Measurements from ENCODE around the gene TMCC2.
"Not testable (repeated sequence)": the region's sequence is repeated elsewhere in the genome, so short reads cannot be mapped to it uniquely, and the experiment has no call there.

Gene TMCC2

DNA sequence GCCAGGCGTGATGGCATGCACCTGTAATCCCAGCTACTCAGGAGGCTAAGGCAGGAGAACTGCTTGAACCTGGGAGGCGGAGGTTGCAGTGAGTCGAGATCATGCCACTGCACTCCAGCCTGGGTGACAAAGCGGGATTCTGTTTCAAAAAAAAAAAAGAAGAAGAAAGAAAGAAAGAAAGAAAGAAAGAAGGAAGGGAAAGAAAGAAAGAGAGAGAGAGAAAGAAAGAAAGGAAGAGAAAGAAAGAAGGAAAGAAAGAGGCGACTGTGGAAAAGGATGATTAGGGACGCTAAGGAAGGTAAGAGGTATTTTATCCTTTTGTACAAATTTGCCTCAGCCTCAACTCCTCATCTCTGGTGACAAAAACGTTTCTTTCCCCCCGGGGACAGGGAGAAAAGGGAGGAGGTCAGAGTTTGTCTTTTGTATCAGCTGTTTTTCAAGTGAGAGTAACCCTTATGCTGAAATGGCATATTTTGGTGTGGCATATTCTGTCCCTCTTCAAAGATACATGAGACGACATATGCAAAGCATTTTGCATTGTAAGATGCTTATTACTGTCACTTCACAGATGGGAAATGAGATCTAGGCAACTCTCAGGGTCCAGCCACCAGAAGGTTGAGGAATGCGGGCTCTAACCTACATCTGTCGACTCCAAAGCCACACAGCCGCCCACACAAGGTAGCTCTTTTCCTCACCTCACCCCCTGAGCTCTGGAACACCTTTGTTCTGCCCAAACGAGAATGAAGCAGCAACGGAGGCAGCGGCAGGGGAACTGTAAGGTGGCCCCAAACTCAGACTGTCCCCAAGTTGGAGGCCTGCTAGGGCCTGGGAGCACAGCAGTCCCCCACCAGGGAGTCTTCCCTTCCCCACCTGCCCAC lies 55.8 kb downstream of the TMCC2 start:
- no peak for DNase-seq

DNA sequence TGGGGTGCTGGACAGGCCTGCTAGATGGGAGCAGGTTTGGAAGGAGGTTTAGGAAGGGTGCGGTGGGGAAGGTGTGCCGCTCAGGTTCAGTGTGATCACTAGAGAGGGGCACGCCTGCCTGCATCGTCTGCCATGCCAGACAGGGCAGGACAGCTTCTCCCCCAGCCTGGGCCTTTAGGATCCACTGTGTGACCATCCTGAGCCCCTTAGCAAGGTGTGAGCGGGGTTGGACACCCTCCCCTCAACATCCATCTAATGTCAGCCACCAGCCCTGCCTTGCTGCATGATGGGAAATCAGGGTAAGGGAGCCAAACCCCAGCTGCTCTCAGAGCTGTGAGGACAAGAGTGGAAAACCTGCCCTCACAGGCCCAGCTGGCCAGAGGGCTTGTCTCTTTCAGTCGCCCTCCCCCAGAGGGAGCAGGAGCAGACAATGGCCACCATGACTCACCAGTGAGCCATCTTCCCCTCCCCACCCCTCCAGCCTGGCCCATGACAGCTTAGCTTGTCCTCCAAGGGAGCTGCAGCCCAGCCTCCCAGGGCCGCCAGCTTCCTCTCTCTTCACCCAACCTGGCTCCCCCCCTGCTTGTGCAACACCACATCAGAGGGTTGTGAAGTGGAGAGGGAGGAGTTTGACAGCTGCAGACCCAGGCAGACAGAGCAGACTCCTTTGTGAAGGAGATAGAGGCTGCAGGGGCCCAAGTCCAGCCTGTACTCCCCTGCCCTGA lies 56.8 kb downstream of the TMCC2 start:
- DNase-seq: peak; percentile 99

DNA sequence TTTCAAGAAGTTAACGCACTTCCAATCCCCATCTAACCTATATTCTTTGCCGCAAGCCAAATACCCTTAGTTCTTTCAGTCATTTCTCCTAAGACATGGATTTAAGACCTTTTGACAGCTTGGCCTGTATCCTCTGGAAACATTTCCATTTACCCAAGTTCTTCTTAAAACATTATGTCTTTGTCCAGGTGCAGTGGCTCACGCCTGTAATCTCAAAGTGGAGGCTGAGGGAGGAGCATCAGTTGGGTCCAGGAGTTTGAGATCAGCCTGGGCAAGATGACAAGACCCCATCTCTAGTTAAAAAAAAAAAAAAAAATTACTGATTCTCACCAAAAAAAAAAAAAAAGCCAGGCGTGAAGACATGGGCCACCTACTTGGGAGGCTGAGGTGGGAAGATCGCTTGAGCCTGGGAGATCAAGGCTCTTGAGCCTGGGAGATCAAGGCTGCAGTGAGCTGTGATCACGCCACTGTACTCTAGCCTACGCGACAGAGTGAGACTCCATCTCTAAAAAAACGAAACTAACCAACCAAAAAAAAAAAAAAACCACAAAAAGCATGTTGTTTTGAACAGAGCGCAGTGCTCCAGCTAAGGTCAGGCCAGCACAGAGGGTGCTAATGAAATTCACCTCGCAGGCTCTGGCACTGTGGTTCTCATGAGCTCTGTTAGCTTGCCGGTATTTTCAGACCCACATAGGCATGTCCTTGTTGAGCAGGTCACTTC lies 57.8 kb downstream of the TMCC2 start:
- peak; percentile 47 for DNase-seq

DNA sequence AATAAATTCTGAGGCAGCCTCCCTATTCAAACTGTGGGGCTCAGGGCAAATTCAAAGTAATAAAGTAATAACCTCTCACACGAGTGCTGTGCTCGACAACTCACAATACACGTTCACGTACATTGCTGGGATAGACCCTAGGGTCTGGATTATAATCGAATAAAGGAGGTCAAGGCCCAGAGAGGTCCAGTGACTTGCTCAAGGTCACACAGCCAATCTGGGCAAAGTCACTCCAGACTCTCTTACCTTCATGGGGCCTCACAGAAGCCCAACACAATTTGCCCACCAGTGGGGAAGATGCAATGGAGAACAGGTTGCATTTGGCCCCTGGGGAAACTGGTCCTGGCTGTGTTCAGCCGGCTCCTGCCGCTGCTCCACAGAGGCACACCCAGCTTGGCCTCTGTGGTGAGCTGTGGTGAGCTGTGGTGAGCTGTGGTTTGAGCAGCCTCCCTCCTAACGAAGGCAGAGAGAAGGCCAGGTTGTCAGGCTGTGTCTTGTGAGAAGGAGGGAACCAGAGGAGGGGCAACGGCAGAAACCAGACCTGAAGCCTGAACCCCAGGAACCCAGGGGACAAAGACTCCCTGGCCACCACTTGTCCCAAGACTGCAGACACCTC lies 58.7 kb downstream of the TMCC2 start:
- peak; percentile 24 for DNase-seq

DNA sequence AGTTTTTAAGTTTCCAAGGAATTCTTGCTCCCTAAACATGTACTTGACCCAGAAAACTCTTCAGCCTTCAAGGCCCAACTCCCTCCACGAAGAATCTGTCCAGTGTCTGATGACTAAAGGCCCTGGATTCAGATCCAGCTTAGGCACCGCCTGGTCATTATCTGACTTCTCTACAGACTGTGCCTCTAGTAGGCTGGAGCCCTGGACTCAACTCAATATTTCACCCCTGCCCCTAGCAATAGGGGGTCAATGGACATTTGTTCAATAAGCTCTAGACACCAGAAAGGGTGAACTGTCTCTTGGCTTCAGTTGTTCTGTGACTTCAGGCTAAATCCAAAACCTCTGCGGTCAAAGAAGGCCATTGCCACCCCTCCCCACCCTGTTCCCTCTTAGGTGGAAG lies 59.3 kb downstream of the TMCC2 start:
- peak; percentile 29 for DNase-seq

DNA sequence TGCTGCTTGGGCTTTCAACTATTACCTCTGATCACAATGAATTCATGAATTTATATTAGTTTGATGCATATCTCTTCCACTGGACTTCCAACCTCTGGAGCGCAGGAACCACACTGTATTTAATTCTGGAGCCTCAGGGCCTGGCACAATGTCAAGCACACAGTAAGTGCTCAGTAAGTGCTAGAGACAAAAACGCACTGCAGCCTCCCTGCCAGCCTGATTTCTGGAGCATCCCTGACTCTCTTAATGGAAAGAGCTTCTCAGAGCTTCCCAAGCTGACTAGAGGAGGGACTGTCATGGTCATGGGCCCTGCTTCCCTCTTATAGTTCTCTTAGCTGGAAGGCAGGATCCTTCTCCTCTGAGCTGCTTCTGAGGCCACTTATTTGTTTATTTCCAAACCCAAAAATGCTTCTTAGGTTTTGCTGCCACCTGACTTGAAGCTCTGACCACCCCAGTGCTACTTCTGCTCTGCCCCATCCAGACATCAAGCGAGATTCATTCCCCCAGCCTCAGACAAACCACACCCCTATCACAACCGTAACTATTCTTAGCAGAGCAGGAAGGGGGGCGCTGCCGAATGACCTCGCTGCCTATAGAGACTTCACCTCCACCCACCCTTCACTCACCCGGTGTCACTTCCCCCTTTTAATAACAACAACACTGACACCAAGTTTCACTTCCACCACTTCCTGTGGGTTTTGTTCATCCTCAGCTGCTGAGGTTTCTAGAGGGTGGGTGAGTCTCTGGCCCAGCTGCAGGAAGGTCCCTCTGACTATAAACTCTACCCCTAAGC lies 60.2 kb downstream of the TMCC2 start:
- peak; percentile 69 for DNase-seq

DNA sequence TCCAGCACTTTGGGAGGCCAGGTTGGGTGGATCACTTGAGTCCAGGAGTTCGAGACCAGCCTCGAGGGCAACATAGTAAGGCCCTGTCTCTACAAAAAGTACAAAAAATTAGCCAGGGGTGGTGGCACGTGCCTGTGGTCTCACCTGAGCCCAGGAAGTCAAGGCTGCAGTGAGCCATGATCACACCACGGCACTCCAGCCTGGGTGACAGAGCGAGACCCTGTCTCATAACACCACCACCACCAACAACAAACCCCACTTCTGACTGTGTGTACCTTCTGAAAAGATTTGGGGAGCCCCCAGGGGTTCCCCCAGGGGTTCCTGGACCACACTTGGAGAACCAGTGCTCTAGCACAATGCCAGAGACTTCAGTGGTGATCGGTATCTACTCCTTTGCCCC lies 63.9 kb downstream of the TMCC2 start:
- DNase-seq: no peak

DNA sequence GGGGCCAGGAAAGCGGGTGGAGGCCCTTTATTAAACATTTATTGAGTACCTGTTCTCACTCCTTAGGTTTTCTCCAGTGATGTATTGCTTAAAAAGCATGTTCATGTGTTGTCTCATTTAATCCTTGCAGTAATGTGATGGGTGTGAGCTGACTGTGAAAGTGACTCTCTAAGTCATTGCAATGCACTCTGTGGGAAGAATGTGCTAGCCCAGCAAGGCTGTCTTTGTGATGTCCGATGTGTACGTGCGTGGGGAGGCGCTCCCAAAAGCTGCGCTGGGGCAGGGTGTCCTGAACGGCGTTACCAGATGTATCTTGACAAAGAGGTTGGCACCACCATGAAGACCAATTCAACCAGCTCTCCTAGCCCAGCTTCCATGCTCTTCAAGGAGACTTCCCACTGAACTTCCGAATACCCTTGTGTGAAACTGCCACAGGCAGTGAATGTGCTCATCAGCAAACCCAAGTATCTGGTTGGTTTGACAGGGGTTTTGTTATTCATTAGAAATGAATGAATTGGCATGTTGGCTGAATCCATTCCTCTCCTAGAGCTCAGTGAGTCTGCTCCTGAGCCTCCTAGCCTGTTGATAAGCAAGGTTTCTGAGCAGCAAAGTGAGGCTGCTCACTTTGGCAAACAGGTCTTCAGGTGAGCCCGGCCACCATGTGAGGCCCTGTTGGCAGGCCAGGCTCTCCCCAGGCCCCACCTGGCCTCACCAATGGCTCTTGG lies 65.8 kb downstream of the TMCC2 start:
- DNase-seq: no peak

DNA sequence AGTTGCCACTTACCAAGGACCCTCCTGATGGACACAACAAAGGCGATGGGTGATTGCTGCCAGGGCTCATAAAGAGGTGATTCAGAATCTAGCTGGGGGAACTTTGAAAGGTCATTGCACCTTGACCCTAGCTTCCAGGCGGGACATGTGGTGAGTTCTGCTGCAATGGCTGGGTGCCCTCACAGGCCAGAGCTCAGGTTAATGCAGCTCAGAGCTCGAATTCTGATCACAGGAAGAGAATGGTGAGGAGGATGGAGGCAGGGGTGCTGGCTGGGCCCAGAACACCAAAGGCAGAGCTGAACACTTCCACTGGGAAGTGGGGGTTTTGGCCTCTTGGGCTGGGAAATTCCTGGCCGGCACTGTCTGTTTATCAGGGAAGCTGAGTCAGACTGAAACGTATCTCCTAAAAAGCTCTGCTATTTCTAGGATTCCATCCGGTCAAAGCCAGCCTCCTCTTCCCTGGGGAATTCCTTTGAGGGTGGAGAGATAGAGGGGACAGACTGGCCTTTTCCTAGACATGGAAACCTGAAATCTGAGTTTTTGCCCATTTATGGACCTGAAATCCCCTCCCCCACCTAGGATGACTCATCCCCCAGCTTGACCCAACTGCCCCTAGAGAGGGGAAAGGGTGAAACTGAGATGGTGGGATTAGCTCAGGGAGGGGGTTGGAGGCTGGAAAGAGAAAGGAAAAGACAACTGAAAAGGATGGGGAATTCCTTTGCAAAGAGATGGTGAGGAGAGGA lies 66.6 kb downstream of the TMCC2 start:
- peak; percentile 99 for DNase-seq

DNA sequence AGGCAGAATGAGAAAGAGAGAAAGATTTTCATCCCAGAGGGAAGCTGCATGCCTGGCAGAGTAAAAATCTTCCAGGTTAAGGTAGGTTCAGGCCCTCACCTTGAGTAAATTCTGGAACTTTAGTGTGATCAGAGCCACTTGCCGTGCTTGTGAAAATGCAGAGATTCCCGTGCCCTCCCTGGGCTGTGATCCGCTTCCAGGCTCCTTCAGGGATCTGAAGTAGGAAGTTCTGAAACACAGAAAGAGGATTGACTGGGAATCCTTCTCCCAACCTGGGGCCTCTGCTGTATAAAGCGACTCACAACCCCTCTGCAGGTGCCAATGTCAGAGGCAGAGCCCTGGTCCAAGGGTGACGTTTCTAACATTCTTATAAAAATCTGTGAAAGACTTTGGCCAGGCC lies 67.2 kb downstream of the TMCC2 start:
- no peak for DNase-seq

DNA sequence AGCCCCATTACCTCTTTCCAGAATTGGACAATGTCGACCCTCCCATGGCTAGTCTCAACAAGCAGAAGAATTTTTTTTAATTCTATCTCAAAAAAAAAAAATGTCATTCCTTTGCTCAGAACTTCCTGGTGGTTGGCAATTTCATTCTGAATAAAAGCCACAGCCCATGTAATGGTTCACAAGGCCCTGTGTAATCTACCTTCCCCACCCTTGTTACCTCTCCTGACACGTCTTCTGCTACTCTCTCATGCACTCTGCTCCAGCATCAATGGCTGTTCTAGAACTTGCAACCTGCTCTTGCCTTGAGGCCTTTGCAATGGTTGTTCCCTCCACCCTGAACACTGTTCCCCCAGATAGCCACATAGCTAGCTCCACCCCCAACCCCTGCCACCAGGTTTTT lies 68.4 kb downstream of the TMCC2 start:
- no peak for DNase-seq

DNA sequence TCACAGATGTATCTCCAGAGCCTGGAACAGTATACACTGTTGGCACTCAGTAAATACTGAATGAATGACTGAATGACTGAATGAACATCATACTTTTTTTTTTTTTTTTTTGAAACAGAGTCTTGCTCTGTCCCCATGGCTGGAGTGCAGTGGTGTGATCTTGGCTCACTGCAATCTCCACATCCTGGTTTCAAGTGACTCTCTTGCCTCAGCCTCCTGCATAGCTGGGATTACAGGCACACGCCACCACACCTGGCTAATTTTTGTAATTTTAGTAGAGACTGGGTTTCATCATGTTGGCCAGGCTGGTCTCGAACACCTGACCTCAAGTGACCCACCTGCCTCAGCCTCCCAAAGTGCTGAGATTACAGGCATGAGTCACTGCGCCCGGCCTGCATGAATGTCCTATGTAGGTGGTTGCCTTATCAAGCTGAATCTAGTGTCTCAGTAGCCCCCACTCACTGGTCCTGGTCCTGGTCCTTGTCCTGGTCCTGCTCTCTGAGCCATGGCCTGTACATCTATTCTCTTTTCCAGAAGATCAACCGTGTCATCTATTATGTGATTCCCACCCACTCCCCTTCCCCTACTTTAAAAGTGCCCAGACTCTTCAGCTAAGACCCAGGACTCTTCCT lies 69.9 kb downstream of the TMCC2 start:
- not testable (repeated sequence) for DNase-seq

DNA sequence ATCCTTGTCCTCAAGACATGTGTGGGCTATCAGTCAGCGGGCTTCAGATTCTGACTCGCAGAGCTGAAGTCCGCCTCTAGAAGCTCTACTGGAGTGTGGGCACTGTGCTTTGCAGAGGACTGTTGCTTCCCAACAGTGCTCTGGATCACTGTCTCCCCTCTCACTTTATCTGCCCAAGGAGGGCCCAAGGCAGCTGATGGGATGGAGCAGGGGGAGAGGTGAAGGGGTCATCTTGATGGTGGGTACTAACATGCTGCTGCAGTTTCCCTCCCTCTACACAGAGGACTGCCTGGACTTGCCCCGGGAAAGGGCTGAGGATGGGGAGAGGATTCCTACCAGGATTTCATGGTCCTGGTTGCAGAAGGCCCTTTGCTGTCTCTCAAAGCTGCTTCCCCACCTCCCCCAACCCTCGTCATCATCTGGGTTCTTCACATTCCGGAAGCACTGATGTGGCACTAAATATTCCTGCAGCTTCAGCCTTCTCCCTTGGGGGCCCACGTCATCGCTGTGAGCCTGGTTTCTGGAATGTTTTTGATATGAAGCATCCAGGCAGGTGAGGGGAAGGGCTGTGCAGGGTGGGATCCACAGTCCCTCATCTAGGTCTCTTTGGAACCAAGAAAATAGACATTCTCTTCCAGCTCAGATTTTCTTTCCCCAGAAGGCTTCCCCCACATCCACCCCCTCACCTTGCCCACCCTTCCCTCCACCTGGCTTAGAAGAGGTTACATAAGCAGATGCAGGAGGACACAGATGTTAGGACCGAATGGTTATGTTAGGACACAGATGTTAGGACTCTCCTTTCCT lies 70.6 kb downstream of the TMCC2 start:
- peak; percentile 100 for DNase-seq

DNA sequence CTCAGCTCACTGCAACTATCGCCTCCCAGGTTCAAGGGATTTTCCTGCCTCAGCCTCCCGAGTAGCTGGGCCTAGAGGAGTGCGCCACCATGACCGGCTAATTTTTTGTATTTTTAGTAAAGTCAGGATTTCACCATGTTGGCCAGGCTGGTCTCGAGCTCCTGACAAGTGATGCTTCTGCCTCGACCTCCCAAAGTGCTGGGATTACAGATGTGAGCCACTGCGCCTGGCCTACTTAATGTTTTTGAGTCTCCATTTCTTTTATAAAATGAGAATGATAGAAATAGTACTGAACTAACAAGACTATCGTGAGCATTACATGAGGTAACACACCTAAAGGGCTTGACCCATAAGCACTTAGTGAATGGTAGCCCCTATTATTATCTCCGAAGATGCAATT lies 72.4 kb downstream of the TMCC2 start:
- DNase-seq: no peak

DNA sequence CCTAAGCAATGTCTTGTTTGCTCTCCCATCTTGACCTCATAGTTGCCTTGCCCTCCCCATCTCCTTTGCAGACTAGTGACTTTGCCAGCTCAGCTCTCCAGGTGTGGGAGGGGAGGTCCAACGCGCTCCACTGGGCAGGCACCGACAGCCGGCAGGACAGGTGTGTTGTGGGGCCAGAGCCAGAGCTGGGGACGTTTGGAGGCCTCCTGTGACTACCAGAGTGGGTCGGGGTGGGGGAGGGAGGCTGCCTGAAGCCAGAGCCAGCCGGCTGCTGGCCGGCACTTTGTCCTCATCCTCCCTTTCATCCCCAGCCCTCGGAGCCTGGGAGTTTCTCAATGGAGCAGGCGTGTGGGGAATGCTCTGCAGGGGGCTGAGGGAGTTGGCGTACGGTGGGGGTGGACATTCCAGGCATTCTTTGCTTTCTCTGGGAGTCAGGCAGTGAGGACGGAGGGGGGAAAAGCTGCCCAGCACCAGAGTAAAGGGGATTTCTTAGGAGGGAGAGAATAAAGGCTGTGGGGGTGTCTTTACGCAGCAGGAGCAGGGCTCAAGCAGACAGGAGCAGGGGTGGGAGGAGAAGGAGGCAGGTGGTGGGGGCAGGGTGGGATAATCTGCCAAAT lies 73.6 kb downstream of the TMCC2 start:
- peak; percentile 99 for DNase-seq

DNA sequence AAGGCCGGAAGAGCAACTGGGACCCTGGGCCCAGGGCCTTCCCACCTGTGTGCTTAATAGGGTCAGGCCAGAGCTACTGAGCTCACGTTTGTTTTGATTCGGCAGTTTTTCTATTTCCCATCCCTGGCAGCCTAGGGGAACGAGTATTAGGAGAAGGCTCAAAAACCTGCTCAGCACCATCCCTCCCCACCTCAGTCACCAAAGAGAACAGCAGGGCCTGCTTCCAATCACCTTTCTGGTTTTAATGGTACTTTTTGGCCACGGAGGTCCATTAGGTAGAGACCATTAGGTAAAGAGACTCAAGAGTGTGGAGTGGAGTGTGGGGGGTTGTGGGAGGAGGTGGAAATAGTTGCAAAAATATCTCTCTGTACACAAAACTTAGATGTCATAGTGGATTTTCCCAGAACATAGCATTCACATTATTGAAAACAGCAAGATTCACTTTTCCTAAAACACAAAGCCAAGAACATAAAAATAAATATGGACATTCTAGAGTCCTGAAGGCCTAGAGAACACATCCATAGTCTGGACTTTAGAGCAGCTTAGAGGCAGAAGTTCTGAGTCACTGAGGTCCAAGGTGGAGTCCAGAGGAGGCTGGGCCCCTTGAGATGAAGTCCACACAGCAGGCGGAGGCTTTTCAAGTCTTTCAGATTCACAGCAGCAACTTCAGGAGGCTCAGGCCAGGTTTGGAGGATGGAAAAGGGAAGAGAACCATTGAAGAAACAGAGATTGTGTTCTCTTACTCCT lies 74.3 kb downstream of the TMCC2 start:
- DNase-seq: peak; percentile 64

DNA sequence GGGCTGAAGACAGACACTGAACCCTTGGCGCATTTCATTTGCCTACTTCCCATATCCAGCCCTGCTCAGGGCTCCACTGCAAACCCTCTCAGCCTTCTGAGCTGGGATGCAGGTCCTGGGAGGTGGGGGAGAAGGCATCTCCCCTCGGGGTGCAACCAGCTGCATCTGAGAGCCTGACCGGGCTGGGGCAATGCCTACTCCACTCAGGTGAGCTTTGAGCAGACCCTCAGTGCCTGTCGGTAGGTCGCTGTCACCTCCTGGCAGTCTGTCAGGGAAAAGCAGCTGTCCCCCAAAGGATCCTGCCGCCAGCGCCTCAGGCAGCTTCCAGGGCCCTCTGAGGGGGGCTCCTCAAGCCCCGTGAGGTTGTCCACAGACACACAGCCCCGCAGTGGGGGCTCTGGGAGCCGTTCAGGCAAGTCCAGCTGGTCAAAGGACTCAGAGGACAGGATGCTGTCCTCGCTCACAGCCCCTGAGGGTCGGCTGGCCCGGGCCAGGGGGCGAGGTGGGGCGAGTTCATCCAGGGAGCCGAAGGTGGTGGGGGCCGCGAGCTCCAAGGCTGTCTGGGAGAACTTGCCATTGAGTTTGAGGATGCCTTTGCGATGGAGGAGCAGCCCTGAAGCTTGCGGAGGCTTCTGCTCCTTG lies 75.6 kb downstream of the TMCC2 start:
- DNase-seq: no peak

All from fibroblast of skin of back (primary cell).